GM12878 (cell line): Measurements from ENCODE around the gene FUBP3.

ENCODE experiments used
- CHD2 ChIP-seq: IDR thresholded peaks from 2 replicates; pipeline ENCODE4 v1.6.1; 2011; ENCODE audit warnings: low read depth, low read length, improper control_type of control experiment, borderline replicate concordance
- EZH2 ChIP-seq: IDR thresholded peaks from 2 replicates; pipeline ENCODE4 v1.6.1; 2012; ENCODE audit warnings: low read depth, mild to moderate bottlenecking, control low read depth, inconsistent platforms, low read length, borderline replicate concordance; ENCODE audit not compliant: control insufficient read depth
- KDM1A ChIP-seq: fragments of 200-600 bp; sonication (generic); IDR thresholded peaks from 2 replicates; pipeline ENCODE4 v1.6.1; 2016; ENCODE audit warnings: borderline replicate concordance
- PAX5 ChIP-seq: IDR thresholded peaks from 2 replicates; pipeline ENCODE4 v1.6.1; 2011; ENCODE audit warnings: low read depth, low read length, borderline replicate concordance
- SIN3A ChIP-seq: IDR thresholded peaks from 2 replicates; pipeline ENCODE4 v1.6.1; 2012; ENCODE audit warnings: low read depth, low read length, improper control_type of control experiment
- SMAD1 ChIP-seq: fragments of 450-650 bp; IDR thresholded peaks from 2 replicates; pipeline ENCODE4 v1.6.1; 2018; ENCODE audit warnings: mild to moderate bottlenecking, low read depth; ENCODE audit not compliant: partially characterized antibody
- ZBTB11 ChIP-seq: fragments of 450-650 bp; formaldehyde crosslinking; IDR thresholded peaks from 2 replicates; pipeline ENCODE4 v1.5.0; 2022; ENCODE audit warnings: mild to moderate bottlenecking, missing genetic modification characterization
- TF ChIP-seq, protein P1 (sequence below), 3 experiments: IDR thresholded peaks in 2 of 3; conservative IDR thresholded peaks in 1 of 3; 2 replicates each; pipeline ENCODE4 v1.5.1; 2011; ENCODE audit warnings: low read depth in 3 of 3, low read length in 3 of 3, mild to moderate bottlenecking in 3 of 3, control low read depth in 2 of 3, moderate library complexity in 2 of 3, inconsistent platforms in 1 of 3, mixed read lengths in 1 of 3; ENCODE audit not compliant: control insufficient read depth in 2 of 3, insufficient read depth in 1 of 3; ENCODE audit errors: extremely low read depth in 1 of 3

DNA sequence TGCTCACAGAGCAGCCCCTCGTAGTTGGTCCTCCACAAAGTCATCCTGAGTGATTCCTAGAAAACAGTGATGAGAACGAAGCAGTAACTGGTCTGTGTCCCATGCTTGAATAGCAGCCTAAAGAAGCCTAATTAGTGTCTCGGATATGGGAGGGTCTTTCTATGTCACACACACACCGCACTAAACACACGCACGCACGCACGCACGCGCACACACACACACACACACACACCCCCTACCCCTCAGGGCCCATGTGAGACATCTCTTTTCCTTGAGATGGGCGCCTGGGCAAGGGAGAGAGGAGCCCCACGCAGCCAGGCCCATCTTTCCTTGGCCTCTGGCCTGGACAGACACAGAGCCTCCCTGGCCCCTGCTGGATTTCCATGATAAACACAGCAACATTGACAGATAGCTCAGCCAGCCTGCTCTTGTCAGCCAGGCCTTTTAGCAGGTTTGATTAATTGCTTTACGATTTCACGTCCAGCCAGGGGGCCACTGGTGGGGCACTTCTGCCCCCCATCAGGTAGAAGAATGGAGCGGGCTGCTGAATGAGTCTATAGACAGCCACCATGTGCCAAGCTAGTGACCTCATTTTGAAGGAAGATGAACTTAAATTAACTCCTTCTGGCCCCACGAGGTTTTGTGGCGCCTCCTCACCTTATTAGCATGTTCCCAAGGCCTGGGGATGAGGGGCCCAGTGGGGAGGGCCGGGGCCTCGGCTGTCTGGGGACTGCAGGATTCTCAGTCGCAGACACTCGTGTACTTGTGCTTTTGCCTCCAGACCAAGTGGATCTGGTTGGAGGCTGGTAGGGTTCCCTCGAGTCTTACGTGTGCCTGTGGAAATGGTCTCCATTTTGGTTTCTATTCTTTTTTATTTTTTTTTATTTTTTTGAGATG lies 48.8 kb downstream of the FUBP3 start:
- TF ChIP-seq EZH2 (no peak), CHD2 (no peak), KDM1A (no peak), PAX5 (no peak), ZBTB11 (no peak), SIN3A (no peak), SMAD1 (no peak)
- TF ChIP-seq, protein P1, sequence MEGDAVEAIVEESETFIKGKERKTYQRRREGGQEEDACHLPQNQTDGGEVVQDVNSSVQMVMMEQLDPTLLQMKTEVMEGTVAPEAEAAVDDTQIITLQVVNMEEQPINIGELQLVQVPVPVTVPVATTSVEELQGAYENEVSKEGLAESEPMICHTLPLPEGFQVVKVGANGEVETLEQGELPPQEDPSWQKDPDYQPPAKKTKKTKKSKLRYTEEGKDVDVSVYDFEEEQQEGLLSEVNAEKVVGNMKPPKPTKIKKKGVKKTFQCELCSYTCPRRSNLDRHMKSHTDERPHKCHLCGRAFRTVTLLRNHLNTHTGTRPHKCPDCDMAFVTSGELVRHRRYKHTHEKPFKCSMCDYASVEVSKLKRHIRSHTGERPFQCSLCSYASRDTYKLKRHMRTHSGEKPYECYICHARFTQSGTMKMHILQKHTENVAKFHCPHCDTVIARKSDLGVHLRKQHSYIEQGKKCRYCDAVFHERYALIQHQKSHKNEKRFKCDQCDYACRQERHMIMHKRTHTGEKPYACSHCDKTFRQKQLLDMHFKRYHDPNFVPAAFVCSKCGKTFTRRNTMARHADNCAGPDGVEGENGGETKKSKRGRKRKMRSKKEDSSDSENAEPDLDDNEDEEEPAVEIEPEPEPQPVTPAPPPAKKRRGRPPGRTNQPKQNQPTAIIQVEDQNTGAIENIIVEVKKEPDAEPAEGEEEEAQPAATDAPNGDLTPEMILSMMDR (IDR thresholded peaks at IDR 0.05 in 2 of 3, conservative IDR thresholded peaks at IDR 0.05 in 1 of 3; ENCODE audit: control insufficient read depth in 2 of 3, extremely low read depth in 1 of 3, insufficient read depth in 1 of 3, low read depth in 3 of 3, low read length in 3 of 3), result no peak
